Hepatocyte (in vitro differentiated cells): ENCODE measurements around the gene KIAA1549.

Experiments used
- EZH2 ChIP-seq: fragments of 200-600 bp; sonication (generic); IDR thresholded peaks from 2 replicates; pipeline ENCODE4 v1.6.1; 2016; ENCODE audit warnings: antibody characterized with exemption, mild to moderate bottlenecking, borderline replicate concordance
- EZH2phosphoT487 ChIP-seq: fragments of 200-600 bp; sonication (generic); IDR thresholded peaks from one replicate; pipeline ENCODE4 v1.6.1; 2018; ENCODE audit warnings: antibody characterized with exemption, mild to moderate bottlenecking, low read depth, moderate library complexity; ENCODE audit not compliant: unreplicated experiment, severe bottlenecking
- TF ChIP-seq, protein P1 (sequence below): fragments of 200-600 bp; sonication (generic); IDR thresholded peaks from 2 replicates; pipeline ENCODE4 v1.5.1; 2016; ENCODE audit warnings: antibody characterized with exemption, mild to moderate bottlenecking; ENCODE audit not compliant: poor library complexity

DNA sequence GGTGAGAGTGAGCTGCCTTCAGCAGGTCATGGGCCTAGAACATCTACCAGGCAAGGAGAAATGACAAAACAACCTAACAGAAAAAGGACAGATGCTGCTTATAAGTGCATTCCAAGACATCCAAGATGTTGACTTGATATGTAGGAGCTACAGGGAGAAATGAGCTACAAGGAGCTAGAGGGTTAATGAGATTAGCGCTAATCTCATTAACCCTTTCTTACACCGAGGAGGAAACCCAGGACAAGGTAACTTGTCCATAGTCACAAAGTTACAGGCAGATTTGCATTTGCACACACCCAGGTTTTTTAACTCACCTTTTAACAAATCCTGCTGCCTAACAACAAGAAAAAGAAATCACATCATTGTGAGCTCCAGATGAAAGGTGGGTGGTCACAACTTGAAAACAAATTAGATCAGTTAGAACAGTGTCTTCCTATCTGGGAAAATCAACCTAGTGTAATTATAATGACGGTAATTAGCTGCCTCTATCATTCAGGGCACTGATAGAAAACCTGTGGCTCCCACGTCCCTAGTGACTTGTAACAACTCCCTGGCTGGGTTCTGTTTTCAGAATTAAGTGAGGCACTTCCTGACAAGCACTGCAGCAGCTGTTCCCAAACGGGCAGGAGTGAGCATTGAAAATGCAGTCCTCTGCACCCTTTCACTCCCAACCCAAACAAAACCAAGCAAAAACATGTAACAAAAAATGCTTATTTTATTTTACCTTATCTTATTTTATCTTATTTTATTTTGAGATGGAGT is 5.7 kb downstream of the KIAA1549 start:
- TF ChIP-seq, protein P1, sequence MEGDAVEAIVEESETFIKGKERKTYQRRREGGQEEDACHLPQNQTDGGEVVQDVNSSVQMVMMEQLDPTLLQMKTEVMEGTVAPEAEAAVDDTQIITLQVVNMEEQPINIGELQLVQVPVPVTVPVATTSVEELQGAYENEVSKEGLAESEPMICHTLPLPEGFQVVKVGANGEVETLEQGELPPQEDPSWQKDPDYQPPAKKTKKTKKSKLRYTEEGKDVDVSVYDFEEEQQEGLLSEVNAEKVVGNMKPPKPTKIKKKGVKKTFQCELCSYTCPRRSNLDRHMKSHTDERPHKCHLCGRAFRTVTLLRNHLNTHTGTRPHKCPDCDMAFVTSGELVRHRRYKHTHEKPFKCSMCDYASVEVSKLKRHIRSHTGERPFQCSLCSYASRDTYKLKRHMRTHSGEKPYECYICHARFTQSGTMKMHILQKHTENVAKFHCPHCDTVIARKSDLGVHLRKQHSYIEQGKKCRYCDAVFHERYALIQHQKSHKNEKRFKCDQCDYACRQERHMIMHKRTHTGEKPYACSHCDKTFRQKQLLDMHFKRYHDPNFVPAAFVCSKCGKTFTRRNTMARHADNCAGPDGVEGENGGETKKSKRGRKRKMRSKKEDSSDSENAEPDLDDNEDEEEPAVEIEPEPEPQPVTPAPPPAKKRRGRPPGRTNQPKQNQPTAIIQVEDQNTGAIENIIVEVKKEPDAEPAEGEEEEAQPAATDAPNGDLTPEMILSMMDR = no peak
- TF ChIP-seq EZH2 (no peak), EZH2phosphoT487 (no peak)
